HG02970 (cell line): ENCODE data around the gene ATP13A5.

Experiments used
- ATAC-seq: cut with Tn5 transposase; IDR thresholded peaks from one replicate; pipeline ENCODE4 v1.9.1; 2021; ENCODE audit warnings: mild to moderate bottlenecking, moderate library complexity, moderate number of reproducible peaks; ENCODE audit not compliant: unreplicated experiment, low FRiP score

Gene ATP13A5

DNA sequence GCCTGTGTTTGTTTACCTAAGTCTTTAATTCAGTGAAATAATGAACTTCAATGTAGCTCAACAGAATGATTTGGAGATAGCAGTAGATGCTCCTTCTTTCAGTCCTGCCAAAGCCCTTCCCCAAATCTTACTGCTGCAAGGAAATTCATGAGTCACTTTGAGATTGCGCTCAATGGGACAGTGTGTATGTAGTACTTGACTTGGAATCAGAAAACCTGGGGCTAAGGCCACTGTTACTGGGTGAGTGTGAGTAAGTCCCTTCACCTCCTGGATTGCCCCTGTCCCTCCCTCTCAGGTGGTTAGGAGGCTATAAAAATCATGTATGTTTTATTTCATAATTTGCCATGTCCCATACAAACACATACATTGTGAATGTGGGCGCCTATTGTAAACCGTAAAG, 29.9 kb downstream of the ATP13A5 start:
- no peak for ATAC-seq

DNA sequence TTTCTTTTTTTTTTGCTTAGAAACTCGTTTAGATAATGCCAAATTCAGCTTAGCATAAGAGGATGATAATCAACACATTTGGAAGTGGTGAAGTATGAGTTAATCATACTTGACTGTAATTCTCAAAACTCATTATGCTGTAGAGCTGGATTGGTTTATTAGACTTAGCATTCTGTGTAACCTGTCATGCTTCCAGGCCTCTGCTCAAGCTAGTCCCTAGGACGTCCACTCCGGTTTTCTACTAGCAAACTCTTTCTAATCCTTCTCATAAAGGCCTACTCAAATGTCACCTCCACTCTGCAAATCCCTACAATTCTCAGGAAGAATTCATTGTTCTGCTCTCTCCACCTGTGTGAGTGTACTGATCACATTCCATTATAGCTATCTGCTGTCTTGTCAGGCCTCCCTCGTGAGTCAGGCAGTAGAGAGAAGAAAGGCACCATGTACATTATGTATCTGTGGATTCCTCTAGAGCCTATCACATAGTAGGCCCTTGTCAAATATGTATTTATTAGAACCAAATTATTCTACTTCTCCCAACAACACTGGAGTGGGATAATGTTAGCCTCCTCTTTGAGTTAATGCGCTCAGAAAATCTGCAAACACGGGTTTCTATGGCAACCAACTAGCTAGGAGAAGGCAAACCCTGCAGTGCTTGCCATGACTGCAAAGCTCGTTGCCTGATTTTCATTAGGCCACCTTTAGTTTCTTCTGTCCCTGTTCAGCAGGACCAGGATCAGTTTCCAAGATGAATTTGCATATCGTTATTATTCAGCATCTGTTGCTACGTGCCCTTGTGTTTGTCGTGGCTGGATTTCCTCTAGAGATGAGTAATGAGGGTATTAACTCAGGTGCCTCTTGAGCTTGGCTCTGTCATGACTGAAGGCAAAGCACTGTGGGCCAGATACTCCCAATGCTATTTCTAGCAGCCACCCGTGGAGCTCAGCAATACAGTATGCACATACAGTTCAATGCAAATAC, 30.7 kb downstream of the ATP13A5 start:
- no peak for ATAC-seq

DNA sequence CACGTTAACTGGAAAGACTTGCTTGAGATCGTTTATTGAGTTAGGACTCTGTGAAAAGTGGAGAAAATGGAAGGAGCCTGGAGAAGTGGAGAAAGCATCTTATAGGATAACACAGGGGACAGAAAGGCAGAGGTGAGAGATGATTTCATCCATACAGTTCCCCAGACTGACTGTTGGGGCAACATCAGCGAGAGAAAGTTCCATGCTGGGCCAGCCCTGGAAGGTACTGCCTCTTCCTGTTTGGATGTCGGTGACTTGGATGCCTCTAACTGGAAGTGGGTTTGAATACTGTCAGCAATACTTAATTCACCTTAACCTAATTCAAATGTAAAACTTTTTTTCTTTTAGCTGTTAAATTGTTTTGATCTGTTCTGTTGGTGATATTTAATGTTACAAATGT, 32.3 kb downstream of the ATP13A5 start:
- no peak for ATAC-seq

DNA sequence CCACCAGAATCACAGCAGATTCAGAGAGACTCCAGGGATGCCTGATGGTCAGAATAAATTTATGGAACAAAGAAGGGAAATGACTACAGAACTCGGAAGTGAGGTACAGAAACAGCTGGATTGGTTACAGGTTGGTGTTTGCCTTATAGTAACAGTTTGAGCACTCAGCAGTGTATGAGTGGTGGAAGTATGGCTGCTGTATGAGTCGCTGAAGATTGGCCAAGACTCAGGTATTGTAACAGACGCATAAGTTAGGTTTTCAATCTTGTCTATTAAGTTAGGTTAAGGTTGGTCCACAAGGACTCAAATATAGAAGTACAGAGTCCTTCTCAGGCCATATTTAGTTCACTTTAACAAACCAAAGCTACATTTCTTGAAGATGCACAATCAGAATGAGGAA, 33.1 kb downstream of the ATP13A5 start:
- ATAC-seq = no peak

DNA sequence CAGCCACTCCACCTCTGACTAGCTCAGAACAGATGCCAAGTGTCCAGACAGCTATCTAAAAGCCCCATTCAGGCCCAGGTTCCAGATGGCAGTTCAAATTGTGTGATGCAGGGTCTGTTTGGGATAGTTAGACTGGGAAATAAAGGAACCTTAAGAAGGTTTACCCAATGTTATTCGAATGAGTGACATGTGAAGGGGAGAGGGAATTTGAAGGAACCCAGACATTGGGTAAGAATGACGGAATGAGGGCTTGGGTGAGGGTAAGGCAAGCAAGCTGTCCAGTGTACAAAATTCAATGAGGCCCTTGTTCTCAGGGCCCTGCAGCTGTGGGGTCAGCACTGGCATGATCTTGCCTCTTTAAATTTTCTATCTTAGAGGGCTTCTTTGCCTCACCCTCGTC, 34.1 kb downstream of the ATP13A5 start:
- ATAC-seq = no peak

DNA sequence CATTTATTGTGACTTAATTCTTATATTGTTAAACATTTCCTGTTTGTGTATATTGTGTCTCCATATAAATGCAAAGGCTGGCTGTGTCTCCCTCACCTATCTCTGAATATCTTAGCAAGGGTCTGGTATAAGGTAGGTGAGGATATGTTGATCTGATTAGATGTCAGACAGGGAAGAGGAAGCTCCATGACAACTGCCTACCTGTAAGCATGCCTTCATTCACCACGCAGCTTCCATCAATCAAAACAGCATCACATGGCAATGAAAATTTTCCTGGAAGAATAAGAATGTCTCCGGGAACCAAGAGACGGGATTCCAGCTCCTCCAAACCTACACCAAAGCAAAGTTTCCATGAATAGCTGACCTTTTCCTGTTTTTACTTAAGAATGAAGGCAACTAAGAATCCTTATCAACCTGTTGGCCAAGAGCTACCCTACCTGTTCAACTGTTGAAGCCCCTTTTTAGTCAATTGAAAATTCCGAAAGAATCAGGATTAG, 34.8 kb downstream of the ATP13A5 start:
- ATAC-seq = no peak

DNA sequence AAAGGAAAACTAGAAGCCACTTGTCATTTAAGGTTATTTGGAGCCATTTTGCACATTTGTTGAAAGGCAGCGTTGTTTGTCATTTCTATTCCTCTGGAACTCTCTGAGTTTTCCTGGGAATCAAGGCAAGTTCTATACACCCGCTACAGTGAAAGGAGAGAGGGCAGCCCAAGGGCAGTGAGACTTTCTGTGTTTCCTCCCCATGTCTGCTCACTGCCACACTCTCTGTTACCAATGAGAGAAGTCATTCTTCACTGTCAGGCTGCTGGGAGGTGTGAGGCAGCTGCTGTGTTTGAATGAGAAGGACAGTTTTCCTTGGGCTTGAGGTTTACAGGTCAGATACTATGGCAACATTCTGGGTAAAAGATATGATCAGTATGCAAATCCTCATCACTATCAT, 36.0 kb downstream of the ATP13A5 start:
- no peak for ATAC-seq

DNA sequence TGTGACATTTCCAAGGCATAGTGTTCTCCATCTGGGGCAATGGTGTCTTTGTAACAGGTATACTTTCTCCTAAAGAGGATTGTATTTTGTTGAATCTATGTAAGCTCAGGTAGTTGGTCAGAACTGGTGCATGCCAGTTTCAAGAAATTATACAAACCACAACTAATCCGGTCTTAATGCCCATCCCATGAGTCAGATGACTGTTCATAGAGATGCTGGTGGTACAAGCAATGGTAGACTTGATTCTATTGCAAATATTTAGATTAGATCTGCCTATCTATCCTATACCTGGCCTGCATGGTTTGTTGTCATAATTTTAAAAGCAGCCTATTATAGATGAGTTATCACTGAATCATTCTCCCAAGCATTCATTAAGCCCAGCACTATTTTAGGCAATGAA, 43.5 kb downstream of the ATP13A5 start:
- ATAC-seq = no peak

DNA sequence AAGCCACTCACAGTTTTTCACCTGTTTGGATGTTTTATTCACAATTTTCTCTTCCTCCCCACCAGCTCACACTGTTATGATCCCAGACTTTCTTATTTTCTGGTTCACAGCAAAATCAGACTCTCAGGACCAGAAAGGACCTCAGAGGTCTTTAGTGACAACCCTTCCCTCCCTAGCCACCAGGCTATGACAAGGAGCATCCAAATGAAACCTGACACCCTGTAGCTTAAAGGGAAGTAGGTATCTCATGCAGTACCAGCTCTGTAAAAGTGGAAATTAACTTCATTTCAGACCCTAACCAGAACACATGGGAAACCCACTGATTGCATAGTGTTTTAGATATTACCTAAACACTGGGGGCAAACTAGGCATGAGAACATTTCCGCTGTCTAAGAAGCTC, 45.3 kb downstream of the ATP13A5 start:
- ATAC-seq = no peak

DNA sequence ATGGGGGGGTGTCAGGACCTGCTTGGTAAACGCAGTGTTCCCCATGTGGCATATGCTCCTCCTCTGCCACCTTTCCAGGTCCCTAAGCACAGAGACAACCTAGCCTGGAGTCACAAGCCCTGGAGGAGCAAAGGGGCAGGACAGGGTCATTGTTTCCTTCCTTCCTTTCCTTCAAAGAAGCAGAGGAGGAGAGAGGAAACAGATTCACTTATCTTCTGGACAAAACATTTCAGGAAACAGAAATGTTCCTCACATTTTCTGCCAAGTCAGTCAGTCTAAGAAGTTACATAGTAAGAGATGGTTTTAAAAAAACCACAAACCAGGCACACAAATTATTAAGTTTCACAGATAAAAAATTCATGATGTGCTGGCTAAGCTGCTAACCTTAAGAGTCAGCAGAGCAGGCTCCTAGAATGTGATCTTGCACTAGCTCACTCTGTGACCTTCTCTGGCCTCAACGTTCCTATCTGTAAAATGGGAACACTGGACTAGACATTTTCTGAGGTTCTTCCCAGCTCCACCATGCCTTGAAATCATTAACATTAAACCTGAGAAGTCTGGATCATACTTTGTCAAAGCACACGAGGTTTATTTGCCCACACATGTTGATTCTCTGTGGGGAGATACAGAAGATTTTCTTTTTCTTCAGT, 47.9 kb downstream of the ATP13A5 start:
- ATAC-seq = no peak

DNA sequence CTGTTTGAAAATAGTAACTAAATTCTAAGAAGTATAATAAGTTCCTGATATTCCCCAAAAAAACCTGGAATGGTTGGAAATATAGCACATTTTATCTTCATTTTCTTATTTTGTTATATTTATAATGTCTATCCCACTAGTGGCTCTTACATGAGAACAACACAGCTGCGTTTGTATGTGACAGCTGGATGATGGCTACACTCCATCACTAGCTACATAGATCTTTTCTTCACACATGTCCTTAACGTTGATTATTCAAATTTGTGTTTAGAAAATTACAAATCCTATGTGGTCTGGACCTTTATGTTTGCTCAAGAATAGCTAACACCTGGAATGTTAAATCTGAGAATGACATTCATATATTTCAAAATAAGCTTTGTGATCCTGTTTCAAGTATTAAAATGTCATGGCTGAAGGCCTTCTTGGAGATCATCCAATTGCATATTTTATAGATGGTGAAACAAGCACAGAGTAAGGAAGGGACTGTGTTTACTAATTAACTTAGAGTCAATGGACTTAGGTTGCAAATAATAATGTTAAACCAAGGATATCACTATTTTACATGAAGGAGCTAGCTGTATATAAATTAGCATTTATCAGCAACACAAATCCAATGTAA, 60.8 kb downstream of the ATP13A5 start:
- no peak for ATAC-seq

DNA sequence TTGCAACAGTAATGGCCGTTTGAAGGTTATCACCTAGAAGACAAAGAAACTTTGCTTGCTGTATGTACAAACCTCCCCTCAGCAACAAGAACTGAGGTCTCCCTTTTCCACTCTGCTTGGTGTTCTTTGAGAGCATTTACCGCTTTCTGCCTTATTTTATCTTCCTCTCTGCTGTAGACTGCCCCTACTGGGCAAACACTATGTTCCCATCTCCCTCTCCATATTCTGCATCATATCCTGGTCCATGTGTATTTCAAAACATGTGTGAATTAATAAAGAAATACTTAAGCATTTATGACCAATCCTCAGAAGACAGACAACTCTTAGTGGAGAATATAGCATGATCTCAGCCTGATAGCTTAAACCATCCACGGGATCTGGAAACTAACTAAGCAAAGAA, 64.4 kb downstream of the ATP13A5 start:
- no peak for ATAC-seq

DNA sequence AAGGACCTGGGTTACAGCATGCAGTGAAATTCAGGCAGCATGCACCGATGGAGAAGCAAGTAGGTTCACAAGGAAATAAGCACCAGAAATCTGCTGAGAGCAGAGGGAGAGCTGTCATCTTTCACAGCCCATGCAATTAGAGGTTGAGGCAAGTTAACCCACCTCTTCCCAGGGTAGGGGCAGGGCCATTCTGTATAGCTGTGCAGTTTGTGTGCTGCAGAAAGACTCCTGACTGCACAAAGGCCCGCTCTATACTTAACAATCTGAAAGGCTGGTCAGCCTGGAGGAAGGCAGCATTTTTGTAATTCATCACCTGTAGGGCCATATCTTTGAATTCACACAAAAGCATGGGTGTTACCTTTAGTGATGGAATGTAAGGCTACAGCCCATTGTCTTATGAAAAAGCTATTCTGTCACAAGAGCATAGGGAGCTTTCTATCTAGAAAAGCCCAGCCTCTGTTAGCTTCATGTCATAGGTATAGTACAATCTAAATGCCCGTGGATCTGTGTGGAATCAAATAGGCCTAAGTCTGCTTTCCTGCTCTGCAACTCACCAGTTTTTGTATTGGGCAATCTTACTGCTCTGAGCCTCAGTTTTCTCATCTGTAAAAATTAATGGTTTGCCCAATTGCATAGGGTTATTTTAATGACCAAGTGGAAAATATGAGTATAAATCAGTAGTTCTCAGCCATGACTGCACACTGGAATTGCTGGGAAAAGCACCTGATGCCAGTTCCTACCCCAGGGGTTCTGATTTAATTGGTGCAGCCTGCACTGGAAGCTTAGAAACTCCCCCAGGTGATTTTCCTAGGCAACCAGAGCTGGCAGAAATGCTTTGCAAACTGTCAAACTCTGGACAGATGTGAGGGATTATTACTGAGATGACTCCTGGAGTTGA, 65.2 kb downstream of the ATP13A5 start:
- no peak for ATAC-seq

DNA sequence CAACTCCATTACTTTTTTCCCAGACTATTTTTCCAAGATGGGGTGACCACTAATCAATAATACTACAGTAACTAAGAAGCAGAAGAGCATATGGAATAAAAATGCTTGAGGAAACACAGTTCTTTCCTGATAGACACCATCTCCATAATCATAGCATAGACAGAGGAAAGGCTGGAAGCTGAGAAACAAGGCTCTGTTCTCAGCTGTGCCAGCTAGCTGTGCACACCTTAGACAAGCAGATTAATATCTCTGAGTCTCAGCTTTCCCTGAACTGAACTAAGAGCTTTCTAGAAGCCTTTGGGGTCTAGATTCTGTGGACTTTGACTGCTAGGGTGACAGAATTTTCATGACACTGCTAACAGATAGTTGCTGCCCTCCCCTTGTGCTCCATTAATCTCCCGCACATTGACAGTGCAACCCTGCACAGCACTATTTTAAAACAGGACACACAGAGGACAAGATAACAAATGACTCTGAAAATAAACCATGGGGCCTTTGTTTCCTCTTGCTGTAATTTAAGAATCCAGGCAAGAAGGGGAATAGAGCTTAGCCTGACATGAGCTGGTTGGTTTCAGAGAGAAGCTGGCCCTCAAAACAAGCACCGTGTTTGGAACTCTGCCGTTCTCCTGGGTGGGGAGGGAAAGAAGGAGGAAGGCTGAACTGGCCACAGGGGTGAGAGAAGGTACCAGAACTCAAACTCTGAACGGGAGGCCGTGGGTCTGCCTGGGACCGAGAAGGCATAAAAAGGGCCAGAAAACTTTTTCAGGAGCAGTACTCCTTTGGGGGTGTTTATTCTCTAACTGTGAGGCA, 67.4 kb downstream of the ATP13A5 start:
- no peak for ATAC-seq

DNA sequence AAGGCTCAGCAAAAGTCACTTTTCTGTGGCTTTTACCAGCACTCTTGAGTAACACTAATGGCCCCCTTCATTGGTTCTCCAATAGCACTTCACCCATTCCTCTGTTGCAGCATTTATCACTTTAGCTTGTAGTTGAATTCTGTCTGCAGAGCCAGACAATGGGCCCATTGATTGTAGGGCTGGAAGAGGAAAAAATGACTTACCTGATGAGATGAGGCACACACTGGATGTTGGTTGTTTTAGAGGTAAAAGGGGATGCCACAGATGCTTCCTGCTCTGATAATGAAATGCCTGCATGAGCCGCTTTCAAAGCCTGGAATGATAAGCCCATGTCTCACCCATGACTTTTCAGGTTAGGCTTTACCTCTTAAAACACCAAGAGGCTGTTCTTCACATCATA, 73.2 kb downstream of the ATP13A5 start:
- no peak for ATAC-seq

DNA sequence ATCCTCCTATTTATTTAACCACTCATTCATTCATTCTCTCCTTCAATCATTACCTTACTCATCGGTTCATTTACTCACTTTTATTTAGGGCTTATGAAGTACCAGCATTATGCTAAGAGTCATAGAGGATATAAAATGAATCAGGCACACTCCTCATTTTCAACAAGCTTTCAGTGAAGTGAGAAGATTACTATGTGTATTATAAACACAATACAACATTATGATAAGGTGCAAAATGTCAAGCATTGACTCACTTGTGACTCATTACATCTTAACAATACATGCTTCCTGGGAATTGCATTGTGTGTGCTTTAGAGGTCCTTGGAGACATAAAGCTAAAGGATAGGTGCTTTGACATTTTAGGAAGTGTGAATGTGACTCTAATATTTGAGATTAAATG, 77.1 kb downstream of the ATP13A5 start:
- no peak for ATAC-seq

DNA sequence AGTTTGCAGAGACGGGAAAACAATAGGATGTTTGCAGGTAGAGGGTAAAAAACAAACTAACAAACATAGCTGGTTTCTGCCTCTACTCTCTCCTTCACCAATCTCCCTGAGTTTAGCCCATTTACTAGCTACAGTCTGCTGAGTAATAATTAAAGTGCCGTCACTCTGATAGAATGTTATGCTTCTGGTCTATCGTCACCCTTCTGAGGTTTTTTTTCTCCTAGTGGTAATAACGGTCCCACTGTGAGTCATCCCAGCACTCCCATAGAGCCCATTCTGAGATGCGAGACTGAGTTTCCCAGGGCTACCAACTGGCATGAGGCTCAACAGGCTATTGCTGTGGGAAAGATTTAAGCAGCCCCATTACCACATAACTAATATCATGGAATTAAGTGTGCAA, 81.1 kb downstream of the ATP13A5 start:
- ATAC-seq = no peak

DNA sequence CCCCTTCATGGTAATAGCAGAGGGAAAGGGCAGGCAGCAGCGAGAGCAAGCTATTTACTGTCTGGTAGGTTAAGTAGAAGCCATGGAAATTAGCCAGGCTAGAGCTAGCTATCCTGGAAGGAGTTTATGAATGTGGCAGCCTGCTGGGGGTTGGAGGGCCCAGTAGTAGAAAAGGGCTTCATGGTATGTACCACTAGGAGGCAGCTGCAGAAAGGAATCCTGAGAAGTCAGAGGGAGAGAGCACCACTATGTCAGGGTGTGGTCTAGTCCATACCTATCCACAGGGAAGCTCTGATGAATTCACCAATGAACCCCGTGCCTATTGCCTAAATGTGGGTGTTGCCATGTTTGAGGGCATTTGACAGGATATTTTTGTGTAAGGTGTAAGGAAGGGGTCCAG, 82.6 kb downstream of the ATP13A5 start:
- ATAC-seq = no peak

DNA sequence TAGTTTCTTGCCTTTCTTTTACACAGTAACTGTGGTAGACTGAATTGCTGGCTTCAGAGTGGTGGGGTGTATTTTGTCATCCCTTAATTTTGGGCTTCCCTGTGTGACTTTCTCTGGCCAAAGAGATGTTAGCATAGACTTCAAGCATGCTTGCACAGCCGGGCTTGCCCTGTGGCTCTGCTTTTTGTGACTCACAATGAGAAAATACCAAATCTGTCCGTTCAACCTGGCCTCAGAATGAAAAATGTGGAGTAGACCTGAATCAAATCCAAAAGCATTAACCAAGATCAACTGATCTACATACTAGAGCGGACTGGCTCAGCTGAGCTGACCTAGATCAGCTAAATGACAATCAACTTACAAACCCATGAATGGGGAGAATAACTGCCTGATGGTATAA, 86.2 kb downstream of the ATP13A5 start:
- ATAC-seq = no peak
